ENCODE measurements around the gene RECK. TPM values are rescaled to one million over a fixed set of nuclear protein-coding genes. Genes with fewer than 3 reads are reported as not detected.

Gene RECK
- total and polyA plus RNA-seq, 2 donors (not counting 1 experiment from before 2014, with no cell fraction given), result 98.4 to 212 TPM

DNA sequence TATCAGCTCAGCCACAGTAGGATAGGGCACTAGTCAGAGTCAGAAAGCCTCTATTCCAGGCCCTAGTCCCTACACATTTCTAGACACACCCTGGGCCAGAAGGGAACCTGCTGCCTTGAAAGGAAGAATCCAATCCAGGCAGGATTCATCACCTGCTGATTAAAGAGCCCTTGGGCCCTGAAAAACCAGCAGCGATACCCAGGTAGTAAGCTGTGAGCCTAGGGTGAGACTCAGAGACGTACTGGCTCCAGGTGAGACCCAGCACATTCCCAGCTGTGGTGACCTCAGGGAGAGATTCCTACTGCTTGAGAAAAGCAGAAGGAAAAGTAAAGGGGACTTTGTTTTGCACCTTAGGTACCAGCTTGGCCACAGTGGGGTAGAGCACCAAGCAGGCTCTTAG is 137.1 kb downstream of the RECK start:
- DNase-seq (ENCODE audit: low read depth in 2 of 2), result no peak
- H3K4me3 ChIP-seq (replicated peaks in 1 of 4; ENCODE audit: control extremely low read depth in 1 of 4, insufficient read depth in 1 of 4, low read depth in 3 of 4, low read length in 4 of 4), result no peak overlapping the region
- H3K9me3 ChIP-seq (ENCODE audit: control insufficient read depth, insufficient read depth, low read depth, low read length), result no peaks in the 10 kb centered on the region
- H3K27me3 ChIP-seq (ENCODE audit: control insufficient read depth, insufficient read depth, low read length), result no peaks in the 10 kb centered on the region
- no peaks in the 10 kb centered on the region for H3K79me2 ChIP-seq (ENCODE audit: control insufficient read depth, insufficient read depth, low read length)
- no peak overlapping the region for H3K9ac ChIP-seq (ENCODE audit: insufficient read depth, low read length)
- no peak overlapping the region for H3K4me2 ChIP-seq (ENCODE audit: extremely low read depth, insufficient read depth, low read length)
- H2AFZ ChIP-seq (ENCODE audit: low read length), result no peak overlapping the region
- H3K36me3 ChIP-seq (ENCODE audit: control insufficient read depth, insufficient read depth, low read length), result no peaks in the 10 kb centered on the region
- no peak overlapping the region for H3K27ac ChIP-seq (ENCODE audit: insufficient read depth, low read length)
- TF ChIP-seq EZH2 (IDR thresholded peaks at IDR 0.05; ENCODE audit: low read length, missing control alignments), result no peak
- TF ChIP-seq, protein P1, sequence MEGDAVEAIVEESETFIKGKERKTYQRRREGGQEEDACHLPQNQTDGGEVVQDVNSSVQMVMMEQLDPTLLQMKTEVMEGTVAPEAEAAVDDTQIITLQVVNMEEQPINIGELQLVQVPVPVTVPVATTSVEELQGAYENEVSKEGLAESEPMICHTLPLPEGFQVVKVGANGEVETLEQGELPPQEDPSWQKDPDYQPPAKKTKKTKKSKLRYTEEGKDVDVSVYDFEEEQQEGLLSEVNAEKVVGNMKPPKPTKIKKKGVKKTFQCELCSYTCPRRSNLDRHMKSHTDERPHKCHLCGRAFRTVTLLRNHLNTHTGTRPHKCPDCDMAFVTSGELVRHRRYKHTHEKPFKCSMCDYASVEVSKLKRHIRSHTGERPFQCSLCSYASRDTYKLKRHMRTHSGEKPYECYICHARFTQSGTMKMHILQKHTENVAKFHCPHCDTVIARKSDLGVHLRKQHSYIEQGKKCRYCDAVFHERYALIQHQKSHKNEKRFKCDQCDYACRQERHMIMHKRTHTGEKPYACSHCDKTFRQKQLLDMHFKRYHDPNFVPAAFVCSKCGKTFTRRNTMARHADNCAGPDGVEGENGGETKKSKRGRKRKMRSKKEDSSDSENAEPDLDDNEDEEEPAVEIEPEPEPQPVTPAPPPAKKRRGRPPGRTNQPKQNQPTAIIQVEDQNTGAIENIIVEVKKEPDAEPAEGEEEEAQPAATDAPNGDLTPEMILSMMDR (conservative IDR thresholded peaks at IDR 0.05 in 1 of 2, IDR thresholded peaks at IDR 0.05 in 1 of 2; ENCODE audit: low read depth in 1 of 2, low read length in 2 of 2), result no peak
- H4K20me1 ChIP-seq (ENCODE audit: control insufficient read depth, extremely low read depth, insufficient read depth, low read length), result no peaks in the 10 kb centered on the region
- H3K4me1 ChIP-seq (ENCODE audit: control insufficient read depth, extremely low read depth, insufficient read depth, low read length), result no peaks in the 10 kb centered on the region

Other genes with a start within 250 kb of the RECK start
- gene NPR2, start 245.3 kb upstream of the RECK start, total RNA-seq, result 23.6 and 47.4 TPM in 2 replicates
- 26.3 and 34.1 TPM in 2 replicates for gene NPR2, start 245.3 kb upstream of the RECK start, polyA plus RNA-seq
- 1.0 and 1.3 TPM in 2 replicates for gene SPAG8, start 224.7 kb upstream of the RECK start, total RNA-seq
- gene SPAG8, start 224.7 kb upstream of the RECK start, polyA plus RNA-seq, result 0.62 and 0.64 TPM in 2 replicates
- gene HINT2, start 221.9 kb upstream of the RECK start, total RNA-seq, result 24.9 and 34.2 TPM in 2 replicates
- gene HINT2, start 221.9 kb upstream of the RECK start, polyA plus RNA-seq, result 13.1 and 22.9 TPM in 2 replicates
- gene FAM221B, start 208.2 kb upstream of the RECK start, total RNA-seq, result not detected in 2 replicates
- not detected in 2 replicates for gene FAM221B, start 208.2 kb upstream of the RECK start, polyA plus RNA-seq
- gene TMEM8B, start 207.7 kb upstream of the RECK start, total RNA-seq, result 2.1 and 3.0 TPM in 2 replicates
- gene TMEM8B, start 207.7 kb upstream of the RECK start, polyA plus RNA-seq, result 2.7 and 3.0 TPM in 2 replicates
- not detected in 2 replicates for gene OR13J1, start 166.5 kb upstream of the RECK start, total RNA-seq
- not detected in 2 replicates for gene OR13J1, start 166.5 kb upstream of the RECK start, polyA plus RNA-seq
- 0.26 and 1.2 TPM in 2 replicates for gene HRCT1, start 130.7 kb upstream of the RECK start, total RNA-seq
- gene HRCT1, start 130.7 kb upstream of the RECK start, polyA plus RNA-seq, result 3.1 and 3.3 TPM in 2 replicates
- gene SPAAR, start 127.4 kb upstream of the RECK start, total RNA-seq, result under 0.01 and 0.17 TPM in 2 replicates
- gene SPAAR, start 127.4 kb upstream of the RECK start, polyA plus RNA-seq, result 0.34 and 0.41 TPM in 2 replicates
- gene OR2S2, start 78.8 kb upstream of the RECK start, total RNA-seq, result 0.17 TPM in 1 of 2 replicates, not detected in the other
- gene OR2S2, start 78.8 kb upstream of the RECK start, polyA plus RNA-seq, result 0.17 and 0.18 TPM in 2 replicates
- gene GLIPR2, start 99.8 kb downstream of the RECK start, total RNA-seq, result 40.0 and 47.8 TPM in 2 replicates
- gene GLIPR2, start 99.8 kb downstream of the RECK start, polyA plus RNA-seq, result 57.8 and 108 TPM in 2 replicates
- gene CCIN, start 132.5 kb downstream of the RECK start, total RNA-seq, result 1.0 and 1.3 TPM in 2 replicates
- gene CCIN, start 132.5 kb downstream of the RECK start, polyA plus RNA-seq, result 0.40 and 0.55 TPM in 2 replicates
- gene CLTA, start 154.0 kb downstream of the RECK start, total RNA-seq, result 238 and 302 TPM in 2 replicates
- 341 and 388 TPM in 2 replicates for gene CLTA, start 154.0 kb downstream of the RECK start, polyA plus RNA-seq
- 22.9 and 31.2 TPM in 2 replicates for gene GNE, start 221.5 kb downstream of the RECK start, total RNA-seq
- gene GNE, start 221.5 kb downstream of the RECK start, polyA plus RNA-seq, result 20.7 and 22.1 TPM in 2 replicates